ENCODE measurements around the gene MPP3.

Gene MPP3

GRCh38 chr17:43812396-43813265 is 20.3 kb downstream of the MPP3 start:
- H3K36me3 ChIP-seq (replicated peaks; ENCODE audit: low read depth, low read length) = no peaks in the 10 kb centered on the region
- no peak overlapping the region for H3K4me2 ChIP-seq (ENCODE audit: low read length)
- no peak overlapping the region for H3K4me3 ChIP-seq (ENCODE audit: low read length)
- H2AFZ ChIP-seq (ENCODE audit: low read depth, low read length) = no peak overlapping the region
- H4K20me1 ChIP-seq (ENCODE audit: insufficient read depth, low read length) = no peaks in the 10 kb centered on the region
- no peaks in the 10 kb centered on the region for H3K79me2 ChIP-seq (ENCODE audit: low read length)
- H3K9ac ChIP-seq (ENCODE audit: low read length) = no peak overlapping the region
- TF ChIP-seq EZH2phosphoT487 (IDR thresholded peaks at IDR 0.05; ENCODE audit: low read depth) = no peak
- no peak for TF ChIP-seq CTCF (IDR thresholded peaks at IDR 0.05; ENCODE audit: low read depth, low read length)
- no peak overlapping the region for H3K27ac ChIP-seq (ENCODE audit: low read length)
- H3K4me1 ChIP-seq (ENCODE audit: low read length) = no peaks in the 10 kb centered on the region
- H3K27me3 ChIP-seq (ENCODE audit: low read depth, low read length) = no peaks in the 10 kb centered on the region
- no peaks in the 10 kb centered on the region for H3K9me3 ChIP-seq (ENCODE audit: insufficient read depth, low read length)

GRCh38 chr17:43810823-43811222 is 22.1 kb downstream of the MPP3 start:
- Histone ChIP-seq H3K27me3 (ENCODE audit: low read depth, low read length) (no peaks in the 10 kb centered on the region), H3K79me2 (ENCODE audit: low read length) (no peaks in the 10 kb centered on the region), H3K9ac (ENCODE audit: low read length) (no peak overlapping the region), H3K4me2 (ENCODE audit: low read length) (no peak overlapping the region), H3K4me1 (ENCODE audit: low read length) (no peaks in the 10 kb centered on the region), H3K27ac (ENCODE audit: low read length) (no peak overlapping the region), H3K4me3 (ENCODE audit: low read length) (no peak overlapping the region), H4K20me1 (ENCODE audit: insufficient read depth, low read length) (no peaks in the 10 kb centered on the region), H2AFZ (ENCODE audit: low read depth, low read length) (no peak overlapping the region), H3K36me3 (replicated peaks; ENCODE audit: low read depth, low read length) (no peaks in the 10 kb centered on the region), H3K9me3 (ENCODE audit: insufficient read depth, low read length) (no peaks in the 10 kb centered on the region)
- TF ChIP-seq EZH2phosphoT487 (IDR thresholded peaks at IDR 0.05; ENCODE audit: low read depth) (no peak), CTCF (IDR thresholded peaks at IDR 0.05; ENCODE audit: low read depth, low read length) (no peak)

GRCh38 chr17:43810226-43810715 is 22.7 kb downstream of the MPP3 start:
- Histone ChIP-seq H4K20me1 (ENCODE audit: insufficient read depth, low read length) (no peaks in the 10 kb centered on the region), H3K36me3 (replicated peaks; ENCODE audit: low read depth, low read length) (no peaks in the 10 kb centered on the region), H3K27ac (ENCODE audit: low read length) (no peak overlapping the region), H3K4me1 (ENCODE audit: low read length) (no peaks in the 10 kb centered on the region), H3K79me2 (ENCODE audit: low read length) (no peaks in the 10 kb centered on the region), H3K27me3 (ENCODE audit: low read depth, low read length) (no peaks in the 10 kb centered on the region), H2AFZ (ENCODE audit: low read depth, low read length) (no peak overlapping the region), H3K9ac (ENCODE audit: low read length) (no peak overlapping the region), H3K4me3 (ENCODE audit: low read length) (no peak overlapping the region), H3K9me3 (ENCODE audit: insufficient read depth, low read length) (no peaks in the 10 kb centered on the region), H3K4me2 (ENCODE audit: low read length) (no peak overlapping the region)
- no peak for TF ChIP-seq CTCF (IDR thresholded peaks at IDR 0.05; ENCODE audit: low read depth, low read length)
- no peak for TF ChIP-seq EZH2phosphoT487 (IDR thresholded peaks at IDR 0.05; ENCODE audit: low read depth)

- Histone ChIP-seq H2AFZ (ENCODE audit: low read depth, low read length) (no peak overlapping the region), H3K79me2 (ENCODE audit: low read length) (no peaks in the 10 kb centered on the region), H3K27me3 (ENCODE audit: low read depth, low read length) (peaks cover 3% of the 10 kb centered on the region; the same call in 1 of the 2 replicates), H3K9ac (ENCODE audit: low read length) (no peak overlapping the region), H3K4me3 (ENCODE audit: low read length) (no peak overlapping the region), H4K20me1 (ENCODE audit: insufficient read depth, low read length) (no peaks in the 10 kb centered on the region), H3K4me2 (ENCODE audit: low read length) (no peak overlapping the region), H3K9me3 (ENCODE audit: insufficient read depth, low read length) (no peaks in the 10 kb centered on the region), H3K27ac (ENCODE audit: low read length) (no peak overlapping the region), H3K36me3 (replicated peaks; ENCODE audit: low read depth, low read length) (no peaks in the 10 kb centered on the region), H3K4me1 (ENCODE audit: low read length) (no peaks in the 10 kb centered on the region)
- TF ChIP-seq CTCF (IDR thresholded peaks at IDR 0.05; ENCODE audit: low read depth, low read length) = no peak
- TF ChIP-seq EZH2phosphoT487 (IDR thresholded peaks at IDR 0.05; ENCODE audit: low read depth) = no peak
These were observed 23.8 kb downstream of the MPP3 start for GRCh38 chr17:43809121-43809520.
